Omental fat pad (tissue), 4 donors: ENCODE data around the gene SEC22A. TPM values are rescaled to one million over a fixed set of nuclear protein-coding genes. Genes with fewer than 3 reads are reported as not detected.
"Not testable (repeated sequence)": the region's sequence is repeated elsewhere in the genome, so short reads cannot be mapped to it uniquely, and the experiment has no call there.

Source experiments
- ATAC-seq: fragments of 150-250 bp; one replicate; pipeline ENCODE4 v1.9.1; 2016; ENCODE audit warnings: mild to moderate bottlenecking, moderate library complexity; ENCODE audit not compliant: low FRiP score
- DNase-seq: peaks from one replicate; pipeline ENCODE4 v3.0.0-alpha.2; 2019; ENCODE audit warnings: low spot score
- total RNA-seq, 4 donors: library from RNA; depleted of rRNA; stranded (reverse); fragments of >200 nt; gene quantifications; one replicate each; pipeline ENCODE4 v1.1.0, GENCODE V29; 2016
- TF ChIP-seq, protein P1 (sequence below), 3 donors: fragments of 450-650 bp; IDR thresholded peaks; one replicate each; pipeline ENCODE4 v1.5.1; 2016 to 2017; ENCODE audit warnings: antibody characterized with exemption in 3 of 3, mild to moderate bottlenecking in 3 of 3, moderate library complexity in 2 of 3

SEC22A gene
- total RNA-seq, 4 donors from 2014 or later: 18.4 to 33.7 (median 31.1) TPM

DNA sequence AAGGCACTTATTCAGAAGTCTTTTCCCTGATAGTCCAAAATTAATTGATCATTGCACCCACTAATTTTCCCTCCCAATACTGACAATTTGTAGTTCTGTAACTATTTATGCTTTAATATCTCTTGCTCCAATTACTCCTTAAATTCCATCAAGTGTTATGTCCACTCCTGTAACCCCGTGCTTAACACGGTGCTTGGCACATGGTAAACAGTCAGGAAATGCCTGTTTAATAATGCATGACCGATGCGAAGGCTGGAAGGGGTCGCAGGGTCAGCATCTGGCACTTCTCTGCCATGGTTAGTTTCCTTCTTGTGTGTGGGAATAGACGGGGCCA lies 553 bp upstream of the SEC22A start:
- DNase-seq: no peak
- ATAC-seq: no peak
- TF ChIP-seq, protein P1, sequence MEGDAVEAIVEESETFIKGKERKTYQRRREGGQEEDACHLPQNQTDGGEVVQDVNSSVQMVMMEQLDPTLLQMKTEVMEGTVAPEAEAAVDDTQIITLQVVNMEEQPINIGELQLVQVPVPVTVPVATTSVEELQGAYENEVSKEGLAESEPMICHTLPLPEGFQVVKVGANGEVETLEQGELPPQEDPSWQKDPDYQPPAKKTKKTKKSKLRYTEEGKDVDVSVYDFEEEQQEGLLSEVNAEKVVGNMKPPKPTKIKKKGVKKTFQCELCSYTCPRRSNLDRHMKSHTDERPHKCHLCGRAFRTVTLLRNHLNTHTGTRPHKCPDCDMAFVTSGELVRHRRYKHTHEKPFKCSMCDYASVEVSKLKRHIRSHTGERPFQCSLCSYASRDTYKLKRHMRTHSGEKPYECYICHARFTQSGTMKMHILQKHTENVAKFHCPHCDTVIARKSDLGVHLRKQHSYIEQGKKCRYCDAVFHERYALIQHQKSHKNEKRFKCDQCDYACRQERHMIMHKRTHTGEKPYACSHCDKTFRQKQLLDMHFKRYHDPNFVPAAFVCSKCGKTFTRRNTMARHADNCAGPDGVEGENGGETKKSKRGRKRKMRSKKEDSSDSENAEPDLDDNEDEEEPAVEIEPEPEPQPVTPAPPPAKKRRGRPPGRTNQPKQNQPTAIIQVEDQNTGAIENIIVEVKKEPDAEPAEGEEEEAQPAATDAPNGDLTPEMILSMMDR (IDR thresholded peaks at IDR 0.05): no peak

DNA sequence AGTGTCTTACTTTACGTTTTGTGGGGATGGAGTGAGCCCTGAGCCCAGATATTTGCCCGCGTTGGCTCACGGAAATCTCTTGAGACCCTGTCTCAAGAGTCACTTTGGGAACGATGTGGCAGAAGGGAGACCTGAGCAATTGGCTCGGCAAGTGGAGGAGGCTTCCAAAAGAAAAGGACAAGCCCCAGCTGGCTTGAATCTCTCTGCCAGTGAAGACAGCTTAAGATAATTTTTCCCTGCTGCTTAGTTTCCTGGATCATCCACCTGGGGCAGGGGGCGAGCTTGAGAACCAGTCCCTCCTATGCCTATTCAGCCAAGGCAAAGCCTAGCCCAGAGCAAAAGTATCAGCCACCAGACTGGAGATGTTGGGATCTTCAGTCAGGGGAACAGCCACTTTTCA lies 708 bp downstream of the SEC22A start:
- no peak for ATAC-seq
- TF ChIP-seq, protein P1 (IDR thresholded peaks at IDR 0.05): no peak
- DNase-seq: no peak

DNA sequence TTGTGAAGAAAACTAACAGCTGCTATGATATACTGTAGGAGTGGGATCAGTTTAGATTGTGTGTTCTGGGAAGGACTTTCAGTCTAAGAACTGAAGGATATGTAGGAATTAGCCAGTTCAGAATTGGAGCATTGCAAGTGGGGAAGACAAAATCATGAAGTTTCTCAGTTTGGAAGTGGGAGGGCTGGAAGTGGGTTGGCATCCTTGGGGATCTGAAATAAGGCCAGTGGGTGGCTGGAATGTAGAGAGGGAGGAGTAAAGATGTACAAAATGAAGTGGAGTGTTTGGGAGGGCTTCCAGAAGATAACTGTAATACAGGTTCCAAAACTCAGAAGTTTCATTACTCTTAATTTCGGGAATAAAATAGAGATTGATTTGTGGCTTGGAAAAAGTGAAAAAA lies 17.2 kb downstream of the SEC22A start:
- no peak for ATAC-seq
- TF ChIP-seq, protein P1 (IDR thresholded peaks at IDR 0.05): no peak
- DNase-seq: no peak

DNA sequence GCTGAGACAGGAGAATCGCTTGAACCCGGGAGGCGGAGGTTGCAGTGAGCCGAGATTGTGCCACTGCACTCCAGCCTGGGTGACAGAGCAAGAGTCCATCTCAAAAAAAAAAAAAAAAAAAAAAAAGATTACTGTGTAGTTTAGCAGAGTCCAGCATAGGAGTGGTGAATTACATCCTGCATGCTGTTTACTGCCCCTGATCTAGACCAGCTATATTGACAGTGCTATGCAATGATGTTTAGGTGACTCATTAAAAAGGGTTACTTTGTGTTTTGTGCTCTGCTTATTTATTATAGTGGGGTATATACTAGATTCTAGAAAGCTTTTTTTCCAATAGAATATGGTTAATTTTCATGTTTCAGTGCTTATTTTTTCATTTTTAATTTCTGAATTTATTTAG lies 19.6 kb downstream of the SEC22A start:
- not testable (repeated sequence) for ATAC-seq, DNase-seq

DNA sequence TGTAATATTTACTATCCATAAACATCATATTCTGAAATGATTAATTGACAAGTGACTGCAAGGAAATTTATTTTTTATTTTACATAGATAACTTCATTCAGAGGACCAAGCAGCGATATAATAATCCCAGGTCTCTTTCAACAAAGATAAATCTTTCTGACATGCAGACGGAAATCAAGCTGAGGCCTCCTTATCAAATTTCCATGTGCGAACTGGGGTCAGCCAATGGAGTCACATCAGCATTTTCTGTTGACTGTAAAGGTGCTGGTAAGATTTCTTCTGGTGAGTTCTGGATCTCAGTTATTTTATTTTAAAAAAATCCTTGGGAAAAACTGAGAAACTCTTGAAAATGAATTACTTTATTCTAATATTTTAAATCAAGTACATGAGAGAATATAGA lies 23.3 kb downstream of the SEC22A start:
- DNase-seq (no peak), ATAC-seq (no peak)
- TF ChIP-seq, protein P1 (IDR thresholded peaks at IDR 0.05): no peak

DNA sequence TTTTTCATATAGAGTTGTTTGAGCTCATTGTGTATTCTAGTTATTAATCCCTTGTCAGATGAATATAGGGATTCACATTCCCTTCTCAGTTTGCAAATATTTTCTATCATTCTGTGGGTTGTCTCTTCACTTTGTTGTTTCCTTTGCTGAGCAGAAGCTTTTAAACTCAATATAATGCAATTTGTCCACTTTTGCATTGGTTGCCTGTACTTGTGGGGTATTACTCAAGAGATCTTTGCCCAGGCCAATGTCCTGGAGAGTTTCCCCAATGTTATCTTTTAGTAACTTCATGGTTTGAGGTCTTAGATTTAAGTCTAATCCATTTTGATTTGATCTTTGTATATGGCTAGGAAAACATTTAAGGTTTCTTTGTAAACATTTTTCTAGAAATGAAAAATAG lies 24.8 kb downstream of the SEC22A start:
- ATAC-seq: no peak
- TF ChIP-seq, protein P1 (IDR thresholded peaks at IDR 0.05): no peak
- no peak for DNase-seq

DNA sequence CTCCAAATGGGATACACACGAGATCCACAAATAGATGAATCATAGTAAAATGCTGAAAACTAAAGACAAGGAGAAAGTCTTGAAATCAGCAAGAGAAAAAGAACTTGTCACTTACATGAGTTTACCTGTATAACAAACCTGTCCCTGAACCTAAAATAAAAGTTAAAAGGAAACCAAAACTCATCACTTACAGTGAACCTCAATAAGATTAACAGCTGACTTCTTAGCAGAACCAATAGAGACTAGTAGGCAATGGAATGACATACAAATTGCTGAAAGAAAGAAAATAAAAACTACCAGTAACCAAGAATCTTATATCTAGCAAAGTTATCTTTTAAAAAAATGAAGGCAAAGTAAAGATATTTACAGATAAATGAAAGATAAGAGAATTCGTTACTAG lies 27.4 kb downstream of the SEC22A start:
- TF ChIP-seq, protein P1 (IDR thresholded peaks at IDR 0.05): no peak
- DNase-seq (no peak), ATAC-seq (no peak)

DNA sequence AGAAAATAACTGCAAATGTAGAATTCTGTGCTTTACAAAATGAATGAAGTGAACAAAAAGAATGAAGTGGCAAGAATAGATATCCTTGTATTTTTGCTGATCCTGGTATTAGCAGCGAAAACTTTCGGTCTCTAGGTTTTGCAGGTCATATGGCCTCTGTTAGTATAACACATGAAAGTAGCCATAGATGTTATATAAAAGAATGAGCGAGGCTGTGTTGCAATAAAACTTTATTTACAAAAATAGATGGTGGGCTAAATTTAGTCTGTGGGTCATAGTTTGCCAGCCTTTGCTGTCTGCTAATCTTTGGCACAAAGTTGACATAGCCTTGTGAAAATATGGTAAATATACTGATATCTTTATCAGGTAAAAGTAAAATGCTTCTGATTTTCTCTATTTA lies 35.2 kb downstream of the SEC22A start:
- TF ChIP-seq, protein P1 (IDR thresholded peaks at IDR 0.05): no peak
- ATAC-seq (no peak), DNase-seq (no peak)

DNA sequence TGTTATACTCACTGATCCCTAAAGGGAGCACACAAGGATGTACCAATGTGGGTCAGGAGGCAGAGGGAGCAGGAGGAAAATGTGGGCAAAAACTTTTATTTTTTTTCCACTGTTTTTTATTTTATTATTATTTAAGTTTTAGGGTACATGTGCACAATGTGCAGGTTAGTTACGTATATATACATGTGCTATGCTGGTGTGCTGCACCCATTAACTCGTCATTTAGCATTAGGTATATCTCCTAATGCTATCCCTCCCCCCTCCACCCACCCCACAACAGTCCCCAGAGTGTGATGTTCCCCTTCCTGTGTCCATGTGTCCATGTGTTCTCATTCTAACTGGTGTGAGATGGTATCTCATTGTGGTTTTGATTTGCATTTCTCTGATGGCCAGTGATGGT lies 37.4 kb downstream of the SEC22A start:
- DNase-seq, ATAC-seq: not testable (repeated sequence)
